ENCODE measurements around the gene LRMDA.

Gene LRMDA

GRCh38 chr10:75606203-75606779, 174.9 kb downstream of the LRMDA start:
- Histone ChIP-seq H3K9ac (ENCODE audit: low read length) (no peak overlapping the region), H3K9me3 (ENCODE audit: control insufficient read depth, insufficient read depth, low read depth, low read length) (no peaks in the 10 kb centered on the region), H3K27me3 (ENCODE audit: control insufficient read depth, insufficient read depth, low read length) (peaks cover 38% of the 10 kb centered on the region), H3K4me1 (ENCODE audit: control insufficient read depth, insufficient read depth, low read length) (peaks cover 4% of the 10 kb centered on the region; the same call in 1 of the 2 replicates), H3K27ac (ENCODE audit: low read depth, low read length) (no peak overlapping the region), H3K4me3 (ENCODE audit: low read depth, low read length) (no peak overlapping the region), H3K36me3 (ENCODE audit: control insufficient read depth, insufficient read depth, low read length) (no peaks in the 10 kb centered on the region)

GRCh38 chr10:75607576-75607975, 176.2 kb downstream of the LRMDA start:
- Histone ChIP-seq H3K4me3 (ENCODE audit: low read depth, low read length) (no peak overlapping the region), H3K36me3 (ENCODE audit: control insufficient read depth, insufficient read depth, low read length) (no peaks in the 10 kb centered on the region), H3K9ac (ENCODE audit: low read length) (no peak overlapping the region), H3K27me3 (ENCODE audit: control insufficient read depth, insufficient read depth, low read length) (peaks cover 25% of the 10 kb centered on the region), H3K27ac (ENCODE audit: low read depth, low read length) (no peak overlapping the region), H3K9me3 (ENCODE audit: control insufficient read depth, insufficient read depth, low read depth, low read length) (no peaks in the 10 kb centered on the region), H3K4me1 (ENCODE audit: control insufficient read depth, insufficient read depth, low read length) (peaks cover 14% of the 10 kb centered on the region)

GRCh38 chr10:75610183-75610582, 178.8 kb downstream of the LRMDA start:
- Histone ChIP-seq H3K27ac (ENCODE audit: low read depth, low read length) (no peak overlapping the region), H3K4me3 (ENCODE audit: low read depth, low read length) (no peak overlapping the region), H3K4me1 (ENCODE audit: control insufficient read depth, insufficient read depth, low read length) (peaks cover 34% of the 10 kb centered on the region), H3K36me3 (ENCODE audit: control insufficient read depth, insufficient read depth, low read length) (no peaks in the 10 kb centered on the region), H3K9ac (ENCODE audit: low read length) (no peak overlapping the region), H3K9me3 (ENCODE audit: control insufficient read depth, insufficient read depth, low read depth, low read length) (no peaks in the 10 kb centered on the region), H3K27me3 (ENCODE audit: control insufficient read depth, insufficient read depth, low read length) (0 out of 2 replicates have a peak, but pooled peaks cover 3% of the 10 kb centered on the region)

GRCh38 chr10:75611172-75611992, 180.0 kb downstream of the LRMDA start:
- no peak overlapping the region for H3K27ac ChIP-seq (ENCODE audit: low read depth, low read length)
- no peak overlapping the region for H3K9ac ChIP-seq (ENCODE audit: low read length)
- H3K9me3 ChIP-seq (ENCODE audit: control insufficient read depth, insufficient read depth, low read depth, low read length), result no peaks in the 10 kb centered on the region
- no peak overlapping the region for H3K4me3 ChIP-seq (ENCODE audit: low read depth, low read length)
- H3K27me3 ChIP-seq (ENCODE audit: control insufficient read depth, insufficient read depth, low read length), result 0 out of 2 replicates have a peak, but pooled peaks cover under 1% of the 10 kb centered on the region
- H3K36me3 ChIP-seq (ENCODE audit: control insufficient read depth, insufficient read depth, low read length), result no peaks in the 10 kb centered on the region
- peaks cover 34% of the 10 kb centered on the region for H3K4me1 ChIP-seq (ENCODE audit: control insufficient read depth, insufficient read depth, low read length)

GRCh38 chr10:75611993-75612372, 180.6 kb downstream of the LRMDA start:
- Histone ChIP-seq H3K27me3 (ENCODE audit: control insufficient read depth, insufficient read depth, low read length) (peaks cover 4% of the 10 kb centered on the region; the same call in 1 of the 2 replicates), H3K27ac (ENCODE audit: low read depth, low read length) (no peak overlapping the region), H3K4me3 (ENCODE audit: low read depth, low read length) (no peak overlapping the region), H3K36me3 (ENCODE audit: control insufficient read depth, insufficient read depth, low read length) (no peaks in the 10 kb centered on the region), H3K9ac (ENCODE audit: low read length) (no peak overlapping the region), H3K9me3 (ENCODE audit: control insufficient read depth, insufficient read depth, low read depth, low read length) (no peaks in the 10 kb centered on the region), H3K4me1 (ENCODE audit: control insufficient read depth, insufficient read depth, low read length) (peaks cover 31% of the 10 kb centered on the region)

- H3K4me3 ChIP-seq (ENCODE audit: low read depth, low read length), result no peak overlapping the region
- no peak overlapping the region for H3K27ac ChIP-seq (ENCODE audit: low read depth, low read length)
- peaks cover 9% of the 10 kb centered on the region; the same call in 1 of the 2 replicates for H3K27me3 ChIP-seq (ENCODE audit: control insufficient read depth, insufficient read depth, low read length)
- H3K4me1 ChIP-seq (ENCODE audit: control insufficient read depth, insufficient read depth, low read length), result peaks cover 31% of the 10 kb centered on the region
- no peaks in the 10 kb centered on the region for H3K36me3 ChIP-seq (ENCODE audit: control insufficient read depth, insufficient read depth, low read length)
- H3K9me3 ChIP-seq (ENCODE audit: control insufficient read depth, insufficient read depth, low read depth, low read length), result no peaks in the 10 kb centered on the region
- no peak overlapping the region for H3K9ac ChIP-seq (ENCODE audit: low read length)
Observed at GRCh38 chr10:75612904-75613684, 181.7 kb downstream of the LRMDA start.

GRCh38 chr10:75613685-75614504, 182.5 kb downstream of the LRMDA start:
- Histone ChIP-seq H3K36me3 (ENCODE audit: control insufficient read depth, insufficient read depth, low read length) (no peaks in the 10 kb centered on the region), H3K4me1 (ENCODE audit: control insufficient read depth, insufficient read depth, low read length) (peaks cover 31% of the 10 kb centered on the region), H3K4me3 (ENCODE audit: low read depth, low read length) (no peak overlapping the region), H3K27ac (ENCODE audit: low read depth, low read length) (no peak overlapping the region), H3K9me3 (ENCODE audit: control insufficient read depth, insufficient read depth, low read depth, low read length) (no peaks in the 10 kb centered on the region), H3K9ac (ENCODE audit: low read length) (no peak overlapping the region), H3K27me3 (ENCODE audit: control insufficient read depth, insufficient read depth, low read length) (peaks cover 9% of the 10 kb centered on the region; the same call in 1 of the 2 replicates)

- H3K4me3 ChIP-seq (ENCODE audit: low read depth, low read length), result no peak overlapping the region
- peaks cover 31% of the 10 kb centered on the region for H3K4me1 ChIP-seq (ENCODE audit: control insufficient read depth, insufficient read depth, low read length)
- no peaks in the 10 kb centered on the region for H3K9me3 ChIP-seq (ENCODE audit: control insufficient read depth, insufficient read depth, low read depth, low read length)
- no peak overlapping the region for H3K27ac ChIP-seq (ENCODE audit: low read depth, low read length)
- H3K36me3 ChIP-seq (ENCODE audit: control insufficient read depth, insufficient read depth, low read length), result no peaks in the 10 kb centered on the region
- H3K9ac ChIP-seq (ENCODE audit: low read length), result no peak overlapping the region
- H3K27me3 ChIP-seq (ENCODE audit: control insufficient read depth, insufficient read depth, low read length), result peaks cover 9% of the 10 kb centered on the region; the same call in 1 of the 2 replicates
Observed at GRCh38 chr10:75616076-75616475, 184.7 kb downstream of the LRMDA start.

GRCh38 chr10:75616874-75617478, 185.6 kb downstream of the LRMDA start:
- H3K9ac ChIP-seq (ENCODE audit: low read length), result no peak overlapping the region
- H3K4me3 ChIP-seq (ENCODE audit: low read depth, low read length), result no peak overlapping the region
- no peak overlapping the region for H3K27ac ChIP-seq (ENCODE audit: low read depth, low read length)
- peaks cover 24% of the 10 kb centered on the region for H3K4me1 ChIP-seq (ENCODE audit: control insufficient read depth, insufficient read depth, low read length)
- no peaks in the 10 kb centered on the region for H3K9me3 ChIP-seq (ENCODE audit: control insufficient read depth, insufficient read depth, low read depth, low read length)
- no peaks in the 10 kb centered on the region for H3K36me3 ChIP-seq (ENCODE audit: control insufficient read depth, insufficient read depth, low read length)
- peaks cover 9% of the 10 kb centered on the region; the same call in 1 of the 2 replicates for H3K27me3 ChIP-seq (ENCODE audit: control insufficient read depth, insufficient read depth, low read length)

- Histone ChIP-seq H3K4me3 (ENCODE audit: low read depth, low read length) (no peak overlapping the region), H3K27ac (ENCODE audit: low read depth, low read length) (no peak overlapping the region), H3K9me3 (ENCODE audit: control insufficient read depth, insufficient read depth, low read depth, low read length) (no peaks in the 10 kb centered on the region), H3K36me3 (ENCODE audit: control insufficient read depth, insufficient read depth, low read length) (no peaks in the 10 kb centered on the region), H3K27me3 (ENCODE audit: control insufficient read depth, insufficient read depth, low read length) (peaks cover 9% of the 10 kb centered on the region; the same call in 1 of the 2 replicates), H3K9ac (ENCODE audit: low read length) (no peak overlapping the region), H3K4me1 (ENCODE audit: control insufficient read depth, insufficient read depth, low read length) (peaks cover 20% of the 10 kb centered on the region)
Observed at GRCh38 chr10:75617485-75618155, 186.2 kb downstream of the LRMDA start.

All from HUES6 (cell line).